LNCAP (cell line): ENCODE data around the gene ATF6.
A peak's percentile ranks its signal among the peaks of the same experiment; 100 is the strongest.

ENCODE experiments used
- TF ChIP-seq, protein P1 (sequence below): fragments of 450-650 bp; IDR thresholded peaks from 2 replicates; pipeline ENCODE4 v1.5.1; 2017; ENCODE audit warnings: mild to moderate bottlenecking

ATF6 gene

GRCh38 chr1:161731241-161731640 lies 34.9 kb upstream of the ATF6 start:
- TF ChIP-seq, protein P1, sequence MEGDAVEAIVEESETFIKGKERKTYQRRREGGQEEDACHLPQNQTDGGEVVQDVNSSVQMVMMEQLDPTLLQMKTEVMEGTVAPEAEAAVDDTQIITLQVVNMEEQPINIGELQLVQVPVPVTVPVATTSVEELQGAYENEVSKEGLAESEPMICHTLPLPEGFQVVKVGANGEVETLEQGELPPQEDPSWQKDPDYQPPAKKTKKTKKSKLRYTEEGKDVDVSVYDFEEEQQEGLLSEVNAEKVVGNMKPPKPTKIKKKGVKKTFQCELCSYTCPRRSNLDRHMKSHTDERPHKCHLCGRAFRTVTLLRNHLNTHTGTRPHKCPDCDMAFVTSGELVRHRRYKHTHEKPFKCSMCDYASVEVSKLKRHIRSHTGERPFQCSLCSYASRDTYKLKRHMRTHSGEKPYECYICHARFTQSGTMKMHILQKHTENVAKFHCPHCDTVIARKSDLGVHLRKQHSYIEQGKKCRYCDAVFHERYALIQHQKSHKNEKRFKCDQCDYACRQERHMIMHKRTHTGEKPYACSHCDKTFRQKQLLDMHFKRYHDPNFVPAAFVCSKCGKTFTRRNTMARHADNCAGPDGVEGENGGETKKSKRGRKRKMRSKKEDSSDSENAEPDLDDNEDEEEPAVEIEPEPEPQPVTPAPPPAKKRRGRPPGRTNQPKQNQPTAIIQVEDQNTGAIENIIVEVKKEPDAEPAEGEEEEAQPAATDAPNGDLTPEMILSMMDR: no peak

DNA sequence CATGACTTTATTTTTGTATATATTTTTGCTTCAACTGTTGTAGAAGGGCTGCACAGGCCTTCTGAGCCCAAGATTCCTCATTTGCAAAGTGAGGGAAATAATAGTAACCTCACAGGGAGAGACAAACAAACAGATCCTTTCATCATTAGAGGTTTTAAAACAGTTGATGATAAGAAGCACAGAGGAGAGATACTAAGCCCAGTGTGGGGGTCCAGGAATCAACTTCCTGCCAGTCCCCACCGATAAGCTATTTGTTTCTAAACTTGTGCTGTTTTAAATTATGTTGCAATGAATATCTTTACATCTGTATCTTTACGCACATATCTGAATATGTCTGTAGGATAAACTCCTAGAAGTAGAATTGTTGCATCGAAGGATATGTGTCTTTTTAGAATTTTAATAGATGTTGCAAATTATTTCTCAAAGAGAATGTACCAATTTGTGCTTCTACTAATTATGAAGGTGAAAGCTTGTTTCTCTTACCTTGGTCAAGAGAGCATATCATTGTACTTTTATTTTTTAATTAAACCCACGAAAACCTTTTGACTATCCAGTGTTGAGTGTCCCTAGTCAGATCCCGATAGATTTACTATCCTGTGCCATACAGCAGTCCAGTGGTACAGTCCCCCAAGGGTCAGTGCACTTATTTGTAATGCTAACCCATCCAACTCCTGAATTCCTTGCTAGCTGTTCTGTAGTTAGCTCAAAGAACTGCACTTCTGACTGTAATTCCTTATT lies 34.0 kb upstream of the ATF6 start:
- TF ChIP-seq, protein P1: no peak

GRCh38 chr1:161733526-161733925 lies 32.6 kb upstream of the ATF6 start:
- TF ChIP-seq, protein P1: no peak

DNA sequence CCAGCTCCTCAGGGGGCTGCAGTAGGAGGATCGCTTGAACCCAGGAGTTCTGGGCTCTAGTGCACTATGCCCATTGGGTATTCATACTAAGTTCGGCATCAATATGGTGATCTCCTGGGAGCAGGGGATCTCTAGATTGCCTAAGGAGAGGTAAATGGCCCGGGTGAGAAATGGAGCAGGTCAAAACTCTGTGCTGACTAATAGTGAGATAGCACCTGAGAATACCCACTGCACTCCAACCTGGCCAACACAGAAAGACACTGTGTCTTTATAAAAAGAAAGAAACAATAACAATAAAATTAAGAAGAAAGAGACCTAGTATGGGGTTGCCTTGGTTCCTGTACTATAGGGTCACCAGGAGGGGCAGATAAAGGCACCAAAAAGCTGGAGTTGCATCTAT lies 30.3 kb upstream of the ATF6 start:
- TF ChIP-seq, protein P1: no peak

DNA sequence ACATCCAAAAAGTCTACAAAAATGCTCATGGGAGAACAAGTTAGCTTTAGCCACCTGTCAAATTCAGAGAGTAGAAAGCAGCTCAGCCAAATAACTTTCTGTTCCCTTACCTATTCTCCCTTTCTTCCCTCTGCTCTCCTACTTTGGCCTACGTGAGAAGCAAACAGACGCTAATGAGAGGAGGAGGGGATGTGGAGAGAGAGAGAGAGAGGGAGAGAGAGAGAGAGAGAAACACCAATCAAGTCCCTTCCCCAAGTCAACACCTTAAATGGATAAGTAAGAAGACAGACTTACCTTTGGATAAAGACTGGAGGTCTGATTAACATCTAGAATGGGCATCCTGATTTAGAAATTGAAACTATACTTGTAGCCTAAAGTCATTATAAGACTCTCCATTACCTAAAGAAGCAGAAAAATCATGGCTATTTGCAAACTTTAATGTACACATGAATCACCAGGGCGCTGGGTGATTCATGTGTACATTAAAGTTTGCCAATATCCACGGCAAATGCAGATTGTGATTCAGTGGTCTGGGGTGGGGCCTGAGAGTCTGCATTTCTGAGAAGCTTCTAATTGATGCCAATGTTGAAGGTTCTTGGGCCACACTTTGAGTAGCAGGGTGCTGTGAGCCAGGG lies 29.7 kb upstream of the ATF6 start:
- TF ChIP-seq, protein P1: no peak

DNA sequence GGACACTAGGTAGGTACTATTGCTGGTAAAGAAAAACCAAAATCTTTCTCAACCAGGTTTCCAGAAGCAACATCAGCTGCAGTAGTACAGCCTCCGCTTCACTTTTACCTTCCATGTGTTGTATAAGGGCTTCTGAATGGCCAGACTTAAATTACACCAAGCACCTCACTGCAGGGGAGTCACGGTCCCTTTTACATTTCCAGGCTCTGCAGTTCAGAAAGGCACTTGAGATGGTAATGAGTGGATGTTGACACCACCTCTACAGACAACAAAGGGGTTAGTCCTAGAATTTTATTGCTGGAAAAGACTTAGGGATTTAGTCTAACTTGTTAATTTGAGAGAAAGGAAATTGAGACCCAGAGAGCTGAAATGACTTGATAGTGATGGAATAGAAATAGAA lies 28.5 kb upstream of the ATF6 start:
- TF ChIP-seq, protein P1: no peak

DNA sequence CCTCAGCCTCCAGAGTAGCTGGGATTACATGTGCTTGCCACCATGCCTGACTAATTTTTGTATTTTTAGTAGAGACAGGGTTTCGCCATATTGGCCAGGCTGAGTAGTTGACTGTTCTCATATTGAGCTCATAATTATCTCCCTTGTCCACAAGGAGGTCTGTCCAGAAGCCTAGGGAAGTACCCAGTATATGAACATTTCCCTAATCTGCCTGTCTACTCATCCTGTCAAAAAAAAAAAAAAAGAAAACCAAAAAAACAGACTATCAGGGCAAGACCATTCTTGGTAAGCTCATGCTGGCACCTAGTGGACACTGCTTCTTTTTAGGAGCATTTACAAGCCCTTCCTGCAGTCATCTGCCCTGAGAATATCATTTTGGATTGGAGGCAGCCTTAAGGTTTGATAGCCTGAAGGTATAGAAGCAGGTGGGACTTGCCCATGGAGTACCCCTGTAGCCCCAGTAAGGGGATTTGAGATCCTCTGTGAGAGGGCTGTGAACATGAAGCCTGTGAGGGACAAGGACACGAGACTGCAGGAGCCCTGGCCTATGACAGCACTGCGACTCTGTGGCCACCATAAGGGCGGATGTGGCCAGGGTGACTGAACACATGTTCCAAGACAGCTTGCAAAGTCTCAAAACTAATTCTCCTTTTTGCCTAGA lies 27.4 kb upstream of the ATF6 start:
- TF ChIP-seq, protein P1: peak; percentile 50; the same call in 1 of the 2 replicates
